Fibroblast of mammary gland (primary cell): ENCODE data around the gene ZNF140.

Experiments used
- DNase-seq: peaks from one replicate; pipeline ENCODE4 v3.0.0-alpha.2; 2010; ENCODE audit warnings: low read depth
- H3K4me3 ChIP-seq: 2 replicates; pipeline ENCODE4 v1.5.1; 2011; ENCODE audit warnings: low read depth, mild to moderate bottlenecking, low read length, moderate library complexity; ENCODE audit not compliant: control insufficient read depth
- CTCF ChIP-seq: conservative IDR thresholded peaks from 2 replicates; pipeline ENCODE4 v1.5.1; 2011; ENCODE audit warnings: low read depth, low read length, inconsistent platforms; ENCODE audit not compliant: control insufficient read depth, insufficient read depth

Gene ZNF140

GRCh38 chr12:133156125-133156690 lies 75.5 kb downstream of the ZNF140 start:
- DNase-seq: no peak
- H3K4me3 ChIP-seq: no peak overlapping the region
- TF ChIP-seq CTCF: no peak
